GM18519 (cell line): ENCODE results near the gene CADM2.
"Not testable (repeated sequence)": the region's sequence is repeated elsewhere in the genome, so short reads cannot be mapped to it uniquely, and the experiment has no call there.

Experiments used
- ATAC-seq: cut with Tn5 transposase; IDR thresholded peaks from one replicate; pipeline ENCODE4 v1.9.1; 2021; ENCODE audit warnings: mild to moderate bottlenecking, moderate library complexity; ENCODE audit not compliant: unreplicated experiment, low FRiP score

Gene CADM2

GRCh38 chr3:85867072-85867471 is 908.3 kb downstream of the CADM2 start:
- no peak for ATAC-seq

GRCh38 chr3:85875589-85875988 is 916.8 kb downstream of the CADM2 start:
- ATAC-seq: no peak

GRCh38 chr3:85877631-85878030 is 918.8 kb downstream of the CADM2 start:
- no peak for ATAC-seq

GRCh38 chr3:85881833-85882393 is 923.1 kb downstream of the CADM2 start:
- ATAC-seq: no peak

GRCh38 chr3:85890043-85890555 is 931.3 kb downstream of the CADM2 start:
- ATAC-seq: no peak

GRCh38 chr3:85903434-85903833 is 944.6 kb downstream of the CADM2 start:
- no peak for ATAC-seq

- ATAC-seq: no peak
Observed at GRCh38 chr3:85912980-85913379, 954.2 kb downstream of the CADM2 start.

GRCh38 chr3:85922374-85922773 is 963.6 kb downstream of the CADM2 start:
- no peak for ATAC-seq

GRCh38 chr3:85930718-85931117 is 971.9 kb downstream of the CADM2 start:
- ATAC-seq: no peak

- no peak for ATAC-seq
Observed at GRCh38 chr3:85933326-85933725, 974.5 kb downstream of the CADM2 start.

GRCh38 chr3:85935171-85935570 is 976.4 kb downstream of the CADM2 start:
- ATAC-seq: no peak

- no peak for ATAC-seq
Observed at GRCh38 chr3:85939074-85939482, 980.3 kb downstream of the CADM2 start.

- no peak for ATAC-seq
Observed at GRCh38 chr3:85950435-85950834, 991.6 kb downstream of the CADM2 start.

GRCh38 chr3:85960793-85961192 is 1002.0 kb downstream of the CADM2 start:
- no peak for ATAC-seq

- no peak for ATAC-seq
Observed at GRCh38 chr3:85977615-85978338, 1019.0 kb downstream of the CADM2 start.

GRCh38 chr3:85979034-85979433 is 1020.2 kb downstream of the CADM2 start:
- ATAC-seq: no peak

- not testable (repeated sequence) for ATAC-seq
Observed at GRCh38 chr3:85989581-85989980, 1030.8 kb downstream of the CADM2 start.

GRCh38 chr3:86029590-86029989 is 1070.8 kb downstream of the CADM2 start:
- no peak for ATAC-seq

- ATAC-seq: no peak
Observed at GRCh38 chr3:86037916-86038315, 1079.1 kb downstream of the CADM2 start.

- ATAC-seq: no peak
Observed at GRCh38 chr3:86046436-86047136, 1087.8 kb downstream of the CADM2 start.

GRCh38 chr3:86047161-86047560 is 1088.4 kb downstream of the CADM2 start:
- no peak for ATAC-seq

GRCh38 chr3:86051058-86051457 is 1092.3 kb downstream of the CADM2 start:
- ATAC-seq: no peak
